Transverse colon (tissue), 4 donors: Measurements from ENCODE around the gene SERPIND1.

Source experiments
- CTCF ChIP-seq, 5 experiments: fragments of 200-600 bp in 3 of 5; fragments of 450-650 bp in 2 of 5; sonication (generic) in 3 of 5; IDR thresholded peaks; 1 replicate in 2 of 5; 2 replicates in 3 of 5; pipeline ENCODE4 v1.5.1; 2016 to 2017; ENCODE audit warnings: antibody characterized with exemption in 5 of 5, inconsistent platforms in 3 of 5, mild to moderate bottlenecking in 2 of 5, moderate library complexity in 1 of 5
- POLR2A ChIP-seq: fragments of 450-650 bp; IDR thresholded peaks from one replicate; pipeline ENCODE4 v1.6.1; 2016; ENCODE audit warnings: antibody characterized with exemption, mild to moderate bottlenecking, moderate library complexity
- POLR2AphosphoS5 ChIP-seq, 3 donors: sonication (generic); formaldehyde crosslinking; IDR thresholded peaks; one replicate each; pipeline ENCODE4 v1.6.1; 2016; ENCODE audit warnings: antibody characterized with exemption in 3 of 3

GRCh38 chr22:20805972-20806471 lies 32.1 kb downstream of the SERPIND1 start:
- no peak for TF ChIP-seq POLR2AphosphoS5 (IDR thresholded peaks at IDR 0.05)
- no peak for TF ChIP-seq CTCF (IDR thresholded peaks at IDR 0.05)
- TF ChIP-seq POLR2A: no peak
